WERI-Rb-1 (cell line): ENCODE measurements around the gene ANKRD60.

ENCODE experiments used
- DNase-seq: peaks from one replicate; pipeline ENCODE4 v3.0.0-alpha.2; 2020
- H3K27ac ChIP-seq: fragments of 250-450 bp; sonication (Bioruptor Pico); 2 replicates; pipeline ENCODE4 v1.5.1; 2020; ENCODE audit warnings: mild to moderate bottlenecking, moderate library complexity
- H3K27me3 ChIP-seq: fragments of 250-450 bp; sonication (Bioruptor Pico); 2 replicates; pipeline ENCODE4 v1.5.1; 2021; ENCODE audit warnings: mild to moderate bottlenecking, low read depth, moderate library complexity; ENCODE audit not compliant: insufficient read depth, severe bottlenecking
- H3K36me3 ChIP-seq: fragments of 250-450 bp; sonication (Bioruptor Pico); 2 replicates; pipeline ENCODE4 v1.5.1; 2020; ENCODE audit warnings: mild to moderate bottlenecking, moderate library complexity
- H3K4me3 ChIP-seq: 2 replicates; pipeline ENCODE4 v1.5.1; 2011; ENCODE audit warnings: low read depth, mild to moderate bottlenecking, control low read depth, low read length
- H3K9me3 ChIP-seq: fragments of 250-450 bp; sonication (Bioruptor Pico); 2 replicates; pipeline ENCODE4 v1.5.1; 2021; ENCODE audit warnings: mild to moderate bottlenecking, moderate library complexity; ENCODE audit not compliant: severe bottlenecking
- TF ChIP-seq, protein P1 (sequence below): IDR thresholded peaks from 2 replicates; pipeline ENCODE4 v1.5.1; 2011; ENCODE audit warnings: low read depth, mild to moderate bottlenecking, control low read depth, inconsistent platforms, low read length

ANKRD60 gene

DNA sequence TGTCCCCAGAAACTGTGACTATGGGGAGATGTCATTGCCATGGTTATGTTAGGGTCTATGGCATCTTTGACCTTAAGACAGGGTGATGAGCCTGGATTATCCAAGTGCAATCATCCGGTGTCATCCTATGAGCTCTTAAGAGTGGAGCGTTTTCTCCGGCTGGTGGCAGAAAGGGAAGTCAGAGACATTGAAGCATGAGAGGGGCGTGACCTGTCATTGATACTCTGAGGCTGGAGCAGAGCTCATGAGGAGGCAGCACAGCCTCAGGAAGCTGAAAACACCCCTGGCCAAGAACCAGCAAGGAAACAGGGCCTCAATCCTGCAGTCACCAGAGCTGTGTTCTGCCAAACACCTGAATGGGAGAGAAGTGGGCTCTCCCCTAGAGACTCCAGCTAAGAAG lies 59.6 kb downstream of the ANKRD60 start:
- TF ChIP-seq, protein P1, sequence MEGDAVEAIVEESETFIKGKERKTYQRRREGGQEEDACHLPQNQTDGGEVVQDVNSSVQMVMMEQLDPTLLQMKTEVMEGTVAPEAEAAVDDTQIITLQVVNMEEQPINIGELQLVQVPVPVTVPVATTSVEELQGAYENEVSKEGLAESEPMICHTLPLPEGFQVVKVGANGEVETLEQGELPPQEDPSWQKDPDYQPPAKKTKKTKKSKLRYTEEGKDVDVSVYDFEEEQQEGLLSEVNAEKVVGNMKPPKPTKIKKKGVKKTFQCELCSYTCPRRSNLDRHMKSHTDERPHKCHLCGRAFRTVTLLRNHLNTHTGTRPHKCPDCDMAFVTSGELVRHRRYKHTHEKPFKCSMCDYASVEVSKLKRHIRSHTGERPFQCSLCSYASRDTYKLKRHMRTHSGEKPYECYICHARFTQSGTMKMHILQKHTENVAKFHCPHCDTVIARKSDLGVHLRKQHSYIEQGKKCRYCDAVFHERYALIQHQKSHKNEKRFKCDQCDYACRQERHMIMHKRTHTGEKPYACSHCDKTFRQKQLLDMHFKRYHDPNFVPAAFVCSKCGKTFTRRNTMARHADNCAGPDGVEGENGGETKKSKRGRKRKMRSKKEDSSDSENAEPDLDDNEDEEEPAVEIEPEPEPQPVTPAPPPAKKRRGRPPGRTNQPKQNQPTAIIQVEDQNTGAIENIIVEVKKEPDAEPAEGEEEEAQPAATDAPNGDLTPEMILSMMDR = no peak
- H3K9me3 ChIP-seq = no peaks in the 10 kb centered on the region
- H3K4me3 ChIP-seq = no peak overlapping the region
- H3K27ac ChIP-seq = no peak overlapping the region
- no peaks in the 10 kb centered on the region for H3K36me3 ChIP-seq
- peak; percentile 44 for DNase-seq
- H3K27me3 ChIP-seq = no peaks in the 10 kb centered on the region

GRCh38 chr20:58167759-58168158 lies 60.7 kb downstream of the ANKRD60 start:
- no peaks in the 10 kb centered on the region for H3K9me3 ChIP-seq
- H3K36me3 ChIP-seq = no peaks in the 10 kb centered on the region
- no peaks in the 10 kb centered on the region for H3K27me3 ChIP-seq
- no peak for DNase-seq
- TF ChIP-seq, protein P1 = no peak
- H3K27ac ChIP-seq = no peak overlapping the region
- no peak overlapping the region for H3K4me3 ChIP-seq
